Osteoblast (primary cell): ENCODE results near the gene MTHFD2L. TPM values are rescaled to one million over a fixed set of nuclear protein-coding genes. Genes with fewer than 3 reads are reported as not detected.

ENCODE experiments used
- DNase-seq: peaks from one replicate; pipeline ENCODE4 v3.0.0; 2011; ENCODE audit warnings: low spot score, mixed read lengths; ENCODE audit not compliant: insufficient read length; ENCODE audit errors: missing footprints
- H2AFZ ChIP-seq: 2 replicates; pipeline ENCODE4 v1.6.0; 2011; ENCODE audit warnings: mild to moderate bottlenecking, low read length
- H3K27ac ChIP-seq: 2 replicates; pipeline ENCODE4 v1.5.1; 2011; ENCODE audit warnings: mild to moderate bottlenecking, low read depth, low read length, moderate library complexity
- H3K27me3 ChIP-seq: 2 replicates; pipeline ENCODE4 v1.6.0; 2012; ENCODE audit warnings: mild to moderate bottlenecking, control low read depth, inconsistent platforms, low read length, moderate library complexity; ENCODE audit not compliant: insufficient read depth
- H3K36me3 ChIP-seq: 2 replicates; pipeline ENCODE4 v1.5.1; 2011; ENCODE audit warnings: mild to moderate bottlenecking, low read length, control low read depth, moderate library complexity; ENCODE audit not compliant: insufficient read depth
- H3K4me1 ChIP-seq: 2 replicates; pipeline ENCODE4 v1.5.1; 2011; ENCODE audit warnings: mild to moderate bottlenecking, low read length, control low read depth, moderate library complexity; ENCODE audit not compliant: insufficient read depth
- H3K4me2 ChIP-seq: 2 replicates; pipeline ENCODE4 v1.6.0; 2011; ENCODE audit warnings: mild to moderate bottlenecking, low read length; ENCODE audit not compliant: insufficient read depth
- H3K4me3 ChIP-seq: fragments of 200-600 bp; sonication (generic); 3 replicates; pipeline ENCODE4 v1.5.1; 2012; ENCODE audit warnings: mild to moderate bottlenecking, low read length, inconsistent platforms; ENCODE audit not compliant: insufficient read depth
- H3K79me2 ChIP-seq: 2 replicates; pipeline ENCODE4 v1.6.0; 2012; ENCODE audit warnings: mild to moderate bottlenecking, low read length, control low read depth, inconsistent platforms; ENCODE audit not compliant: insufficient read depth
- H3K9me3 ChIP-seq: 2 replicates; pipeline ENCODE4 v1.5.1; 2011; ENCODE audit warnings: low read depth, low read length, control low read depth
- H4K20me1 ChIP-seq: 2 replicates; pipeline ENCODE4 v1.6.0; 2012; ENCODE audit warnings: mild to moderate bottlenecking, low read length, control low read depth; ENCODE audit not compliant: insufficient read depth
- total RNA-seq: library from RNA; depleted of rRNA; stranded (reverse); fragments of >200 nt; gene quantifications from 2 replicates; pipeline ENCODE4 v1.2.3, GENCODE V29; 2012
- TF ChIP-seq, protein P1 (sequence below): IDR thresholded peaks from 2 replicates; pipeline ENCODE4 v1.5.1; 2011; ENCODE audit warnings: mild to moderate bottlenecking, low read depth, low read length, moderate library complexity; ENCODE audit errors: extremely low read depth

Gene MTHFD2L
- total RNA-seq, 1 donor = 13.0 TPM

DNA sequence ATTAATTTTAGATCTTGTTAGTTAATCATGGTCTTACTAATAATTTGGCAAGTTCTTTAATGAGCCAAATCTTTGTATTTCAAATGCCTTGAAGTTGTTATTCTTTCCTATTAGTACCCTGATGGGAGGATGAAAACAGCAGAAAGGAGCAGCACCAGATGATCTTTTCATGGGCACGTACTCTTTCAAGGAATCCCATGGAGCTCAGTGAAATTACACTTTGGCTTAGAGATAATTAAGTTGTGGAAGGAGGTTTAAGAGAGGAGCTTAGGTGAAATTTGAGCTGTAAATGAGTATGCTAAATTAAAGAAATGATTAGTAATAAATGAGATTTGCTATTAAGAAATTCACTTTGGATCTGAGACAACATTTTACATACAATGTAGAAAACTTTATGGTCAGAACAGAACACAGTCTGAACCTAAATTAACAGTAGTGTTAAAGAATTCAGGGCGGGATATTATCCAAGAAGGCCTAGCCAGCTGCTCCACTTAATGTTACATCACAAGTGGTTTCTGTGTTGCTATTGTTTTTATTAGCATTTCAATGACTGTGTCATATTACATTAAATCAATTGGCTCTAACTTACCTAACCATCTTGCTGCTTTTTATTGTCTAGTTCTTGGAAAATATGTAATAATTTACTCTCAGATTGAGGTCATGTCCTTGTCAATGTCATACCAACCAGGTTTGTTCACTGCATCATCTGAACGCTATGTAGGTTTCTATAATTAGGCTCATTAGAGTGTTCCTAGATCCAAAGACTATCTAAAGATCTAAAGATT, 3.9 kb downstream of the MTHFD2L start:
- H2AFZ ChIP-seq = no peak overlapping the region
- no peak overlapping the region for H3K4me2 ChIP-seq
- peak; percentile 6 for DNase-seq
- peaks cover 27% of the 10 kb centered on the region for H3K79me2 ChIP-seq
- H3K27me3 ChIP-seq = no peaks in the 10 kb centered on the region
- no peak overlapping the region for H3K27ac ChIP-seq
- H3K36me3 ChIP-seq = peaks cover 22% of the 10 kb centered on the region
- no peaks in the 10 kb centered on the region for H3K9me3 ChIP-seq
- TF ChIP-seq, protein P1, sequence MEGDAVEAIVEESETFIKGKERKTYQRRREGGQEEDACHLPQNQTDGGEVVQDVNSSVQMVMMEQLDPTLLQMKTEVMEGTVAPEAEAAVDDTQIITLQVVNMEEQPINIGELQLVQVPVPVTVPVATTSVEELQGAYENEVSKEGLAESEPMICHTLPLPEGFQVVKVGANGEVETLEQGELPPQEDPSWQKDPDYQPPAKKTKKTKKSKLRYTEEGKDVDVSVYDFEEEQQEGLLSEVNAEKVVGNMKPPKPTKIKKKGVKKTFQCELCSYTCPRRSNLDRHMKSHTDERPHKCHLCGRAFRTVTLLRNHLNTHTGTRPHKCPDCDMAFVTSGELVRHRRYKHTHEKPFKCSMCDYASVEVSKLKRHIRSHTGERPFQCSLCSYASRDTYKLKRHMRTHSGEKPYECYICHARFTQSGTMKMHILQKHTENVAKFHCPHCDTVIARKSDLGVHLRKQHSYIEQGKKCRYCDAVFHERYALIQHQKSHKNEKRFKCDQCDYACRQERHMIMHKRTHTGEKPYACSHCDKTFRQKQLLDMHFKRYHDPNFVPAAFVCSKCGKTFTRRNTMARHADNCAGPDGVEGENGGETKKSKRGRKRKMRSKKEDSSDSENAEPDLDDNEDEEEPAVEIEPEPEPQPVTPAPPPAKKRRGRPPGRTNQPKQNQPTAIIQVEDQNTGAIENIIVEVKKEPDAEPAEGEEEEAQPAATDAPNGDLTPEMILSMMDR = no peak
- no peaks in the 10 kb centered on the region for H4K20me1 ChIP-seq
- H3K4me1 ChIP-seq = peaks cover 18% of the 10 kb centered on the region
- H3K4me3 ChIP-seq = no peak overlapping the region

DNA sequence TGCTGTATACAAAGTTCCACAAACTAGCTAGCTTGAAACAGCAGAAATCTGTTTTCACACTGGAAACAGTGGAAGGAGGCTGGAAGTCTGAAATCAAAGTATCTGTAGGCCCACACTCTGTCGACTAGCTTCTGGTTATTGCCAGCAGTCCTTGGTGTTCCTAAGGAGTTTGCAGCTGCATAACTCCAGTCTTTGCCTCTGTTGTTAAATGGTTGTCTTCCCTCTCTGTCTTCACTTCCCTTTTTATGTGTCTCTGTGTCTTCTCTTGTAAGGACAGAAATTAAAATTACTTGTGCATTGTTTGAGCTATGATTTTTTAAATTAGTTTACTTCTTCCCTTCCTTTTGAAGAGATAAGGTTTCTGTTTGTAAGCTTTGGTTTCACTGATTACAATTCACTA, 8.2 kb downstream of the MTHFD2L start:
- Histone ChIP-seq H4K20me1 (no peaks in the 10 kb centered on the region), H3K79me2 (no peaks in the 10 kb centered on the region), H3K4me1 (no peaks in the 10 kb centered on the region), H3K27me3 (no peaks in the 10 kb centered on the region), H3K9me3 (no peaks in the 10 kb centered on the region), H3K36me3 (peaks cover 9% of the 10 kb centered on the region), H2AFZ (no peak overlapping the region), H3K4me3 (no peak overlapping the region), H3K4me2 (no peak overlapping the region), H3K27ac (no peak overlapping the region)
- TF ChIP-seq, protein P1 = no peak
- DNase-seq = no peak

DNA sequence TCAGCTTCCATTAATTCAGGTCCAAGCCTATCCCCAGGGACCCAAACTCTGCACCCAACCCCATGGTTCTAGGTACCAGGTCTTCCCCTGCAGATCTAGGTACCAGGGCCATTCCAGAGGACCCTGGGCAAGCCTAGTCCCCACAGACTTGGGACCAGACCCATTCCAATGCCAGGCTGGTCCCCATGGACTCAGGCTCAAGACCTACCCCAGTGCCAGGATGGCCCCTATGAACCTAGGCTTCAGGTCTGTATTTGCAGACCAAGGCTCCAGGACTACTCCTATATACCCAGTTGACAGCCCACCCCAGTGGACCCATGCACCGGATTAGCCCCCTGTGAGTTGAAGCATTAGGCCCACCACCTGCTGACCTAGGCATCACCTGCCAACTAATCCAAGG, 8.9 kb downstream of the MTHFD2L start:
- Histone ChIP-seq H2AFZ (no peak overlapping the region), H3K4me3 (no peak overlapping the region), H3K79me2 (no peaks in the 10 kb centered on the region), H3K27me3 (no peaks in the 10 kb centered on the region), H3K36me3 (peaks cover 4% of the 10 kb centered on the region), H4K20me1 (no peaks in the 10 kb centered on the region), H3K4me2 (no peak overlapping the region), H3K4me1 (no peaks in the 10 kb centered on the region), H3K27ac (no peak overlapping the region), H3K9me3 (no peaks in the 10 kb centered on the region)
- DNase-seq = no peak
- TF ChIP-seq, protein P1 = no peak

DNA sequence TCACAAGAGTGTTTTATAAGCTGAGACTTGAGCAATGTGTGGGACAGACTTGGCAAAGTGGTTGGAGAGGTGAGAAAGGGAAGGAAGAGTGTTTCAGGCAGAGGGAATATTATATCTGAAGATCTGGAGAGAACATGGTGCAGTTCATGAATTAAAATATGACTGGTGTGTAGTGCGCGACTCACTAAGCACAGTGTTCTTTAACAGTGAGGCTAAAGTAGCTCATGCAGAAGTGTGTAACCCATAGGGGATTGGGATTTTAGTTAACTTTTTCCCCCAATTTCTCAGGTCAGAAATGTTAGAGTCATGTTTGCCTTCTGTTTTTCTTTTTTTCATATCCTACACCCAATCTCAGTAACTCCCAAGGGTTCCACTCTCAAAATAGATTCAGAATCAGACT, 9.7 kb downstream of the MTHFD2L start:
- no peaks in the 10 kb centered on the region for H3K9me3 ChIP-seq
- DNase-seq = no peak
- H3K4me1 ChIP-seq = no peaks in the 10 kb centered on the region
- TF ChIP-seq, protein P1 = no peak
- no peaks in the 10 kb centered on the region for H3K79me2 ChIP-seq
- no peak overlapping the region for H3K4me3 ChIP-seq
- peaks cover 2% of the 10 kb centered on the region for H3K36me3 ChIP-seq
- H3K4me2 ChIP-seq = no peak overlapping the region
- no peaks in the 10 kb centered on the region for H4K20me1 ChIP-seq
- H3K27me3 ChIP-seq = no peaks in the 10 kb centered on the region
- no peak overlapping the region for H2AFZ ChIP-seq
- no peak overlapping the region for H3K27ac ChIP-seq
